Vagina (tissue), 2 donors: ENCODE data around the gene QSER1. TPM values are rescaled to one million over a fixed set of nuclear protein-coding genes. Genes with fewer than 3 reads are reported as not detected.

ENCODE experiments used
- DNase-seq, 2 donors: peaks; one replicate each; pipeline ENCODE4 v3.0.0-alpha.2; 2017; ENCODE audit errors: extremely low spot score in 2 of 2
- H3K27ac ChIP-seq: fragments of 200-600 bp; sonication (generic); one replicate; pipeline ENCODE4 v1.5.1; 2019
- H3K27me3 ChIP-seq: fragments of 200-600 bp; sonication (generic); one replicate; pipeline ENCODE4 v1.5.1; 2019
- H3K36me3 ChIP-seq, 2 donors: fragments of 200-600 bp; sonication (generic); one replicate each; pipeline ENCODE4 v1.5.1; 2017 to 2019
- H3K4me1 ChIP-seq: fragments of 200-600 bp; sonication (generic); one replicate; pipeline ENCODE4 v1.5.1; 2019
- H3K4me3 ChIP-seq, 2 donors: fragments of 200-600 bp; sonication (generic); 1 replicate in 1 of 2; 2 replicates in 1 of 2; pipeline ENCODE4 v1.5.1; 2016 to 2019
- H3K9me3 ChIP-seq: fragments of 200-600 bp; sonication (generic); one replicate; pipeline ENCODE4 v1.5.1; 2019
- POLR2A ChIP-seq, 2 donors: fragments of 450-650 bp; IDR thresholded peaks; one replicate each; pipeline ENCODE4 v1.6.1; 2017; ENCODE audit warnings: antibody characterized with exemption in 2 of 2, mild to moderate bottlenecking in 2 of 2, moderate library complexity in 2 of 2
- POLR2AphosphoS5 ChIP-seq, 2 donors: sonication (generic); formaldehyde crosslinking; IDR thresholded peaks; one replicate each; pipeline ENCODE4 v1.9.0; 2017; ENCODE audit warnings: antibody characterized with exemption in 2 of 2, mild to moderate bottlenecking in 2 of 2, low read depth in 1 of 2; ENCODE audit not compliant: insufficient read depth in 1 of 2
- intact Hi-C: fragments of 100-400 bp; cut with DNase I; formaldehyde crosslinking; loops from one replicate; pipeline ENCODE4 v1.15.1; 2023
- total RNA-seq: library from RNA; depleted of rRNA; stranded (reverse); fragments of >200 nt; gene quantifications from one replicate; pipeline ENCODE4 v1.2.3, GENCODE V29; 2016
- TF ChIP-seq, protein P1 (sequence below), 3 experiments: fragments of 450-650 bp in 2 of 3; fragments of 200-600 bp in 1 of 3; sonication (generic) in 1 of 3; IDR thresholded peaks; one replicate each; pipeline ENCODE4 v1.5.1; 2017 to 2019; ENCODE audit warnings: antibody characterized with exemption in 3 of 3, mild to moderate bottlenecking in 2 of 3, moderate library complexity in 2 of 3

The QSER1 gene
- total RNA-seq, 1 donor from 2014 or later: 39.0 TPM

DNA sequence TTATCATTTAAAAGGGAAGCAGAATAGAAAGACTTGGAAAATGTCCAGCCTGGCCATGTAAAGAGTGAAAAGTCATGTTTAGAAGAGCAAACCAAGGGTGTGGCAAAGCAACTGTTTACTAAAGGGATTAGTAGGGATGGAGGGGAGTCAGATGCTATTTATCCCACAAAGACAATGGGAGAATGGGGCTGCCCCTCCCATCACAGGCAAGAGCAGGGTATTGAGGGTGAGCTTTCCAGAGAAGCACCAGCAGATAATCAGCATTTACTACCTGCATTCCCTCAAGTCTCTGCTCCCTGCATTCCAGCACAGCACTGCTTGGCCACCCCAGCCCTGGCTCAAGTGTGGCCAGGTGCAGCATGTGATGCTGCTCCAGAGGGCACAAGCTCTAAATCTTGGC, 18.5 kb upstream of the QSER1 start:
- Histone ChIP-seq H3K36me3 (no peaks in the 10 kb centered on the region), H3K27ac (no peak overlapping the region), H3K4me1 (no peaks in the 10 kb centered on the region), H3K9me3 (no peaks in the 10 kb centered on the region), H3K27me3 (no peaks in the 10 kb centered on the region), H3K4me3 (no peak overlapping the region)
- intact Hi-C loops: no loop called here
- TF ChIP-seq POLR2A (IDR thresholded peaks at IDR 0.05): no peak
- TF ChIP-seq, protein P1, sequence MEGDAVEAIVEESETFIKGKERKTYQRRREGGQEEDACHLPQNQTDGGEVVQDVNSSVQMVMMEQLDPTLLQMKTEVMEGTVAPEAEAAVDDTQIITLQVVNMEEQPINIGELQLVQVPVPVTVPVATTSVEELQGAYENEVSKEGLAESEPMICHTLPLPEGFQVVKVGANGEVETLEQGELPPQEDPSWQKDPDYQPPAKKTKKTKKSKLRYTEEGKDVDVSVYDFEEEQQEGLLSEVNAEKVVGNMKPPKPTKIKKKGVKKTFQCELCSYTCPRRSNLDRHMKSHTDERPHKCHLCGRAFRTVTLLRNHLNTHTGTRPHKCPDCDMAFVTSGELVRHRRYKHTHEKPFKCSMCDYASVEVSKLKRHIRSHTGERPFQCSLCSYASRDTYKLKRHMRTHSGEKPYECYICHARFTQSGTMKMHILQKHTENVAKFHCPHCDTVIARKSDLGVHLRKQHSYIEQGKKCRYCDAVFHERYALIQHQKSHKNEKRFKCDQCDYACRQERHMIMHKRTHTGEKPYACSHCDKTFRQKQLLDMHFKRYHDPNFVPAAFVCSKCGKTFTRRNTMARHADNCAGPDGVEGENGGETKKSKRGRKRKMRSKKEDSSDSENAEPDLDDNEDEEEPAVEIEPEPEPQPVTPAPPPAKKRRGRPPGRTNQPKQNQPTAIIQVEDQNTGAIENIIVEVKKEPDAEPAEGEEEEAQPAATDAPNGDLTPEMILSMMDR (IDR thresholded peaks at IDR 0.05): no peak
- TF ChIP-seq POLR2AphosphoS5 (IDR thresholded peaks at IDR 0.05; ENCODE audit: insufficient read depth in 1 of 2, low read depth in 1 of 2): no peak
- DNase-seq: no peak

DNA sequence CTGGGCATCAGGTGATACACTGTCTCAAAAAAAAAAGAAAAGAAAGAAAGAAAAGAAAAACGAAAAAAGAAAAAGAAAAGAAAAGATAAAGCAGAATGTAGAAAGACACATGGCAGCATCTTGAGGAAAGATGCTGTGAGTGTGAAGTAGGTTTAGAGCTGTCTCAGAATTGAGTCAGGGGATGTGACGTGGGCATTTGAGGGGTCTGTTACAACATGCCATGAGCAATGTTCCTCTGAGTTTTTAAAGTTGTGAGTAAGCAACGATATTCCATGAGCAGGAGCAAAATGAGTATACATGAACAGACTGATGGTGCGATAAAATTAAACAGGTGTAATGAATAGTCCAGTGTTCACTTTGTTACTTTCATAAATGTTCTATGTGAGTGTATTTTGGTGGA, 11.3 kb upstream of the QSER1 start:
- H3K9me3 ChIP-seq: no peaks in the 10 kb centered on the region

DNA sequence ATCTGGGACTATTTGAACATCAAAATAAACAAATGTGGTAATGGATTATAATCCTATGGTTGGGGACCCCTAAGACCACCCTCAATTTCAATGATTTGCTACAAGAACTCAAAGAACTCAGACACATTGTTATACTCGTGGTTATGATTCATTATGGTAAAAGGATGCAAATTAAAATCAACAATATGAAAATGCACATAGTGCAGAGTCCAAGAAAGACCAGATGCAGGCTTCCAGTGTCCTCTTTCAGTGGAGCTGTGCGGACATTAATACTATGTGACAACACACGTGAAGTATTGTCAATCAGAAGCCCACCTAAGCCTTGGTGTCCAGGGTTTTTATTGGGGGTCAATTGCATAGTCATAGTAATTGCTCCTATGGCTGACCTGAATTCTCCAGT, 9.2 kb upstream of the QSER1 start:
- H3K9me3 ChIP-seq: no peaks in the 10 kb centered on the region
- H3K4me3 ChIP-seq: no peak overlapping the region
- no peaks in the 10 kb centered on the region for H3K36me3 ChIP-seq
- intact Hi-C loops: no loop called here
- DNase-seq: no peak
- no peak overlapping the region for H3K27ac ChIP-seq
- TF ChIP-seq, protein P1 (IDR thresholded peaks at IDR 0.05): no peak
- TF ChIP-seq POLR2A (IDR thresholded peaks at IDR 0.05) (no peak), POLR2AphosphoS5 (IDR thresholded peaks at IDR 0.05; ENCODE audit: insufficient read depth in 1 of 2, low read depth in 1 of 2) (no peak)
- H3K4me1 ChIP-seq: no peaks in the 10 kb centered on the region
- H3K27me3 ChIP-seq: no peaks in the 10 kb centered on the region

More for the DNA sequence above, 11.3 kb upstream of the QSER1 start:
- Histone ChIP-seq H3K27ac (no peak overlapping the region), H3K4me1 (no peaks in the 10 kb centered on the region), H3K36me3 (no peaks in the 10 kb centered on the region), H3K4me3 (no peak overlapping the region), H3K27me3 (no peaks in the 10 kb centered on the region)
- intact Hi-C loops: no loop called here
- no peak for DNase-seq
- TF ChIP-seq, protein P1 (IDR thresholded peaks at IDR 0.05): no peak
- TF ChIP-seq POLR2A (IDR thresholded peaks at IDR 0.05) (no peak), POLR2AphosphoS5 (IDR thresholded peaks at IDR 0.05; ENCODE audit: insufficient read depth in 1 of 2, low read depth in 1 of 2) (no peak)

DNA sequence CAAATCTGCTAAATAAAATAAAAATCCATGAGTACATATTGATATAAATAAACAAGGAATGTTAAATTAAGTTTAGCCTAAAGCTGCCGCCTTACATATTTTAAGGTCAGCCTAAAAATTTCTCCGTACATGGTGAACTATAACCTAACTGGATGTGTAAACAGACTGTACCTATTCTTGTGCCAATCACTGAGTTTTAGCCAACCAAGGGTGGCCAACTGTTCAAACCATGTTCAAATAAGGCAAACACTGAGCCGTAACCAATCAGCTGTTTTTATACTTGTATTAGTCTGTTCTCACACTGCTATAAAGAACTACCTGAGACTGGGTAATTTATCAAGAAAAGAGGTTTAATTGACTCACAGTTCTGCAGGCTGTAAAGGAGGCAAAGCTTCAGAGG, 8.6 kb upstream of the QSER1 start:
- H3K36me3 ChIP-seq: no peaks in the 10 kb centered on the region

DNA sequence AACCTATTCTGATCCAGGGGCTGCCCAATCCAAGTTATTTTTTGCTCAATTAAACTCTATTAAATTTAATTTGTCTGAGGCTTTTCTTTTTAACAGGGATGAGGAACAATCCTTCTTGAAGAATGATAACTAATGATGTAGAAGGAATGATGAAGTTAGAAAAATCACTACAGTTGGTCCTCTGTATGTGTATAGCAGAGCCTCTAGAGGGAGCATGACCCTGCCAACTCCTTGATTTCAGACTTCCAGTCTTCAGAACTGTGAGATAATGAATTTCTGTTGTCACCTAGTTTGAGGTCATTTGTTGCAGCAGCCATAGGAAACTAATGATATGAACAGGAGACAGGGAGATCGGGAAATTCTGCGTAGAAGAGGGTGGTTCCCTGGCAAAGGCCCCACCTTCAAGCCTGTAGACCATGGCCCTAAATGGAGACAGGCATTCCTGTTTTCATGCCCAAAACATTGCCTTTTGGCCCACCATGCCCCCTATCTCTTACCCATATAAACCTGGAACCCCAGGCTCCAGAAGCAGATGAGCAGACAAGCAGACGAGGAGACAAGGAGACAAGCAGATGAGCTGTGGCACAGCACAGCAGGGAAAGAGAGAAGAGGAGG, 7.7 kb upstream of the QSER1 start:
- Histone ChIP-seq H3K27me3 (no peaks in the 10 kb centered on the region), H3K27ac (no peak overlapping the region), H3K4me3 (no peak overlapping the region), H3K4me1 (no peaks in the 10 kb centered on the region), H3K36me3 (no peaks in the 10 kb centered on the region), H3K9me3 (no peaks in the 10 kb centered on the region)
- no peak for TF ChIP-seq POLR2A (IDR thresholded peaks at IDR 0.05)
- TF ChIP-seq POLR2AphosphoS5 (IDR thresholded peaks at IDR 0.05; ENCODE audit: insufficient read depth in 1 of 2, low read depth in 1 of 2): no peak
- TF ChIP-seq, protein P1 (IDR thresholded peaks at IDR 0.05): no peak
- intact Hi-C loops: no loop called here
- DNase-seq: no peak

More for the DNA sequence above, 8.6 kb upstream of the QSER1 start:
- no peaks in the 10 kb centered on the region for H3K9me3 ChIP-seq
- TF ChIP-seq POLR2A (IDR thresholded peaks at IDR 0.05): no peak
- TF ChIP-seq POLR2AphosphoS5 (IDR thresholded peaks at IDR 0.05; ENCODE audit: insufficient read depth in 1 of 2, low read depth in 1 of 2): no peak
- TF ChIP-seq, protein P1 (IDR thresholded peaks at IDR 0.05): no peak
- intact Hi-C loops: no loop called here
- H3K4me1 ChIP-seq: no peaks in the 10 kb centered on the region
- H3K27me3 ChIP-seq: no peaks in the 10 kb centered on the region
- DNase-seq: no peak
- no peak overlapping the region for H3K4me3 ChIP-seq
- H3K27ac ChIP-seq: no peak overlapping the region
